ENCODE measurements around the gene ITIH3.

Gene ITIH3

GRCh38 chr3:52787246-52787645, 7.3 kb upstream of the ITIH3 start:
- no peak for DNase-seq (ENCODE audit: low read depth, low spot score)
- peaks cover 5% of the 10 kb centered on the region for H3K27me3 ChIP-seq (ENCODE audit: insufficient read depth, insufficient read length)
- H3K9ac ChIP-seq (ENCODE audit: insufficient read length, low read depth) = no peak overlapping the region
- peaks cover 3% of the 10 kb centered on the region for H3K4me1 ChIP-seq (ENCODE audit: insufficient read depth, insufficient read length)
- no peak overlapping the region for H3K4me3 ChIP-seq (ENCODE audit: insufficient read length, low read depth)
- TF ChIP-seq SUZ12 (IDR thresholded peaks at IDR 0.05; ENCODE audit: extremely low read depth, insufficient read depth, insufficient read length) (no peak), ZNF274 (IDR thresholded peaks at IDR 0.05; ENCODE audit: low read depth, low read length) (no peak), YY1 (IDR thresholded peaks at IDR 0.05; ENCODE audit: insufficient read depth, insufficient read length) (no peak)
- H3K36me3 ChIP-seq (ENCODE audit: insufficient read depth, insufficient read length, low read length) = no peaks in the 10 kb centered on the region
- no peaks in the 10 kb centered on the region for H3K9me3 ChIP-seq (ENCODE audit: insufficient read depth, low read length)

DNA sequence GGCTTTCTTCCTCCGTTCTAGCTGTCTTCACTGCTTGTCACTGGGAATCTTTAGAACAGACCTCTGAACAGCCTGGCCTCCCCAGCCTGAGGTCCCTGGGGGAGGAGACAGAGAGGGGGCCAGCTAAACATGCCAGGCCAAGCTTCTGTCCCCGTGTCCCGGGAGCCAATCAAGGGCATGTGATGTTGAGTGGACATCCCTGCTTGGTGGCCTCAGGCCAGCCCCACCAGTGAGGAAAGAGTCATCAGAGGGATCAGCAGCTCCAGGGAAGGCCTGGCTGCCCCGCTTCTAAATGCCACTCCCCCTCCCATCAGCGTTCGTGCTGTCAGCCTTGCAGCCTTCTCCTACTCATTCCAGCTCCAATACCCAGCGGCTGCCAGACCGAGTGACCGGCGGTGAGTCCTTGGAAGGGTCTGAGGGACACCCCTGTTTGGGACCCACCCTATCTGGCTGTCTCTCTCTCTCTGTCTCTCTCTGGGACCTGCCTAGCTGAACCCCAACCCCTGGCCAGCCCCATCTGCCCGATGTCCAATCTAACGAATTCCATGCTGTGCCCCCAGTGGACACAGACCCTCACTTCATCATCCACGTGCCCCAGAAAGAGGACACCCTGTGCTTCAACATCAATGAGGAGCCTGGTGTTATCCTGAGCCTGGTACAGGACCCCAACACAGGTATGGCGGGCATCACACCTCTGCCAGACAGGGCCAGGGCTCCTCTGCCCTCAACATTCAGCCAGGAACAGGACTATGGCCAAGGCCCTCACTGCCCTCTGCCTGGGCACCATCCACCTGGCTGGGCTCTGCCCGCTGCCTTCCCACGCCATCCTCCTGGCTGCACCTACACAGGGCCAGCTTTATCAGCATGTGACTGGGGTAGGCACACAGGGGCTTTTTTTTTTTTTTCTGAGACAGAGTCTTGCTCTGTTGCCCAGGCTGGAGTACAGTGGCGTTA, 6.6 kb upstream of the ITIH3 start:
- TF ChIP-seq SUZ12 (IDR thresholded peaks at IDR 0.05; ENCODE audit: extremely low read depth, insufficient read depth, insufficient read length) (no peak), YY1 (IDR thresholded peaks at IDR 0.05; ENCODE audit: insufficient read depth, insufficient read length) (no peak)
- no peak overlapping the region for H3K9ac ChIP-seq (ENCODE audit: insufficient read length, low read depth)

GRCh38 chr3:52788890-52789745, 5.5 kb upstream of the ITIH3 start:
- Histone ChIP-seq H3K9me3 (ENCODE audit: insufficient read depth, low read length) (no peaks in the 10 kb centered on the region), H3K27me3 (ENCODE audit: insufficient read depth, insufficient read length) (peaks cover 5% of the 10 kb centered on the region), H3K9ac (ENCODE audit: insufficient read length, low read depth) (no peak overlapping the region), H3K36me3 (ENCODE audit: insufficient read depth, insufficient read length, low read length) (no peaks in the 10 kb centered on the region), H3K4me1 (ENCODE audit: insufficient read depth, insufficient read length) (peaks cover 1% of the 10 kb centered on the region), H3K4me3 (ENCODE audit: insufficient read length, low read depth) (no peak overlapping the region)
- DNase-seq (ENCODE audit: low read depth, low spot score) = no peak
- TF ChIP-seq YY1 (IDR thresholded peaks at IDR 0.05; ENCODE audit: insufficient read depth, insufficient read length) (no peak), SUZ12 (IDR thresholded peaks at IDR 0.05; ENCODE audit: extremely low read depth, insufficient read depth, insufficient read length) (no peak), ZNF274 (IDR thresholded peaks at IDR 0.05; ENCODE audit: low read depth, low read length) (no peak)

More for the DNA sequence above, 6.6 kb upstream of the ITIH3 start:
- no peak overlapping the region for H3K4me3 ChIP-seq (ENCODE audit: insufficient read length, low read depth)
- no peaks in the 10 kb centered on the region for H3K9me3 ChIP-seq (ENCODE audit: insufficient read depth, low read length)
- H3K27me3 ChIP-seq (ENCODE audit: insufficient read depth, insufficient read length) = peaks cover 5% of the 10 kb centered on the region
- H3K36me3 ChIP-seq (ENCODE audit: insufficient read depth, insufficient read length, low read length) = no peaks in the 10 kb centered on the region
- no peak for DNase-seq (ENCODE audit: low read depth, low spot score)
- H3K4me1 ChIP-seq (ENCODE audit: insufficient read depth, insufficient read length) = peaks cover 3% of the 10 kb centered on the region

DNA sequence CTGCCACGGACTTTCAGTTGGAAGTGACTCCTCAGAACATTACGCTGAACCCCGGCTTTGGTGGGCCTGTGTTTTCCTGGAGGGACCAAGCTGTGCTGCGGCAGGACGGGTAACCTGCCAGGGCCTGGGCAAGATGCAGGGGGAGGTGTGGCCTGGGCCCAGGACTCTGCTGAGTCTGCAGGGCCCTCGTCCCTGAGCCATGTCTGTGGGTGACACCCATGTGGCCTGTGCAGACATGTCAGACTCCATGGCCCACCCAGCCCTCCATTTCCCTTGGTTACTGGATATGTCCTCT, 4.9 kb upstream of the ITIH3 start:
- no peak for TF ChIP-seq SUZ12 (IDR thresholded peaks at IDR 0.05; ENCODE audit: extremely low read depth, insufficient read depth, insufficient read length)
- no peak for TF ChIP-seq YY1 (IDR thresholded peaks at IDR 0.05; ENCODE audit: insufficient read depth, insufficient read length)
- no peak for TF ChIP-seq ZNF274 (IDR thresholded peaks at IDR 0.05; ENCODE audit: low read depth, low read length)
- Histone ChIP-seq H3K36me3 (ENCODE audit: insufficient read depth, insufficient read length, low read length) (no peaks in the 10 kb centered on the region), H3K4me3 (ENCODE audit: insufficient read length, low read depth) (no peak overlapping the region), H3K4me1 (ENCODE audit: insufficient read depth, insufficient read length) (peaks cover 4% of the 10 kb centered on the region), H3K27me3 (ENCODE audit: insufficient read depth, insufficient read length) (peaks cover 5% of the 10 kb centered on the region), H3K9ac (ENCODE audit: insufficient read length, low read depth) (no peak overlapping the region), H3K9me3 (ENCODE audit: insufficient read depth, low read length) (no peaks in the 10 kb centered on the region)
- DNase-seq (ENCODE audit: low read depth, low spot score) = no peak

GRCh38 chr3:52790337-52790736, 4.3 kb upstream of the ITIH3 start:
- Histone ChIP-seq H3K4me1 (ENCODE audit: insufficient read depth, insufficient read length) (peaks cover 4% of the 10 kb centered on the region), H3K9me3 (ENCODE audit: insufficient read depth, low read length) (no peaks in the 10 kb centered on the region), H3K36me3 (ENCODE audit: insufficient read depth, insufficient read length, low read length) (no peaks in the 10 kb centered on the region), H3K27me3 (ENCODE audit: insufficient read depth, insufficient read length) (peaks cover 5% of the 10 kb centered on the region), H3K9ac (ENCODE audit: insufficient read length, low read depth) (no peak overlapping the region), H3K4me3 (ENCODE audit: insufficient read length, low read depth) (no peak overlapping the region)
- no peak for DNase-seq (ENCODE audit: low read depth, low spot score)
- no peak for TF ChIP-seq ZNF274 (IDR thresholded peaks at IDR 0.05; ENCODE audit: low read depth, low read length)
- no peak for TF ChIP-seq YY1 (IDR thresholded peaks at IDR 0.05; ENCODE audit: insufficient read depth, insufficient read length)
- TF ChIP-seq SUZ12 (IDR thresholded peaks at IDR 0.05; ENCODE audit: extremely low read depth, insufficient read depth, insufficient read length) = no peak

- peaks cover 5% of the 10 kb centered on the region for H3K27me3 ChIP-seq (ENCODE audit: insufficient read depth, insufficient read length)
- H3K9me3 ChIP-seq (ENCODE audit: insufficient read depth, low read length) = no peaks in the 10 kb centered on the region
- no peak for DNase-seq (ENCODE audit: low read depth, low spot score)
- H3K9ac ChIP-seq (ENCODE audit: insufficient read length, low read depth) = no peak overlapping the region
- H3K4me1 ChIP-seq (ENCODE audit: insufficient read depth, insufficient read length) = peaks cover 4% of the 10 kb centered on the region
- no peak for TF ChIP-seq ZNF274 (IDR thresholded peaks at IDR 0.05; ENCODE audit: low read depth, low read length)
- TF ChIP-seq SUZ12 (IDR thresholded peaks at IDR 0.05; ENCODE audit: extremely low read depth, insufficient read depth, insufficient read length) = no peak
- no peak for TF ChIP-seq YY1 (IDR thresholded peaks at IDR 0.05; ENCODE audit: insufficient read depth, insufficient read length)
- H3K36me3 ChIP-seq (ENCODE audit: insufficient read depth, insufficient read length, low read length) = no peaks in the 10 kb centered on the region
- H3K4me3 ChIP-seq (ENCODE audit: insufficient read length, low read depth) = no peak overlapping the region
Measured at GRCh38 chr3:52790741-52791140, 3.9 kb upstream of the ITIH3 start.

DNA sequence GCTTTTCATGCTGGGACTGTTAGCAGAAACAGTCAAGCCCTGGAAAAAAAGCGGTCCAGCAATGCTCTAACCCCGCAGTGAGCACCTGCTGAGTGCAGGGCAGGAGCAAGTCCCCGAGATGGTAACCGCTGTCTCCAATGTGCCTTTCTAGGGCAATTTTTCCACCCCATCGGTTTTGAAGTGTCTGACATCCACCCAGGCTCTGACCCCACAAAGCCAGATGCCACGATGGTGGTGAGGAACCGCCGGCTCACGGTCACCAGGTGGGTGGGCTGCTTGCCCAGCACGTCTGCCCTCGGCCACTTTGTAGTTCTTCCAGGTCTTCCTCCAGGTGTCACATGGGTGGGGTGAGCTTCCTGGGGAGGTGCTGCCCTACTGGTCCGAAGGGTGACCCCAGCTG, 3.2 kb upstream of the ITIH3 start:
- Histone ChIP-seq H3K36me3 (ENCODE audit: insufficient read depth, insufficient read length, low read length) (no peaks in the 10 kb centered on the region), H3K27me3 (ENCODE audit: insufficient read depth, insufficient read length) (peaks cover 5% of the 10 kb centered on the region), H3K9me3 (ENCODE audit: insufficient read depth, low read length) (no peaks in the 10 kb centered on the region), H3K4me1 (ENCODE audit: insufficient read depth, insufficient read length) (peaks cover 4% of the 10 kb centered on the region), H3K4me3 (ENCODE audit: insufficient read length, low read depth) (no peak overlapping the region), H3K9ac (ENCODE audit: insufficient read length, low read depth) (no peak overlapping the region)
- TF ChIP-seq SUZ12 (IDR thresholded peaks at IDR 0.05; ENCODE audit: extremely low read depth, insufficient read depth, insufficient read length) = no peak
- no peak for TF ChIP-seq ZNF274 (IDR thresholded peaks at IDR 0.05; ENCODE audit: low read depth, low read length)
- no peak for TF ChIP-seq YY1 (IDR thresholded peaks at IDR 0.05; ENCODE audit: insufficient read depth, insufficient read length)
- DNase-seq (ENCODE audit: low read depth, low spot score) = no peak
